Ovary (tissue), 9 donors: ENCODE data around the gene GLDN. TPM values are rescaled to one million over a fixed set of nuclear protein-coding genes. Genes with fewer than 3 reads are reported as not detected.

Source experiments
- DNase-seq, 5 donors: peaks; one replicate each; pipeline ENCODE4 v3.0.0-alpha.2; 2019 to 2020
- H3K27ac ChIP-seq, 2 donors: fragments of 200-600 bp; one replicate each; pipeline versions ENCODE4 v1.5.1 to v1.8.0; 2019 to 2022
- H3K27me3 ChIP-seq: fragments of 200-600 bp; one replicate; pipeline ENCODE4 v1.8.0; 2022
- H3K36me3 ChIP-seq: fragments of 200-600 bp; sonication (generic); one replicate; pipeline ENCODE4 v1.5.1; 2019
- H3K4me1 ChIP-seq: one replicate; pipeline ENCODE4 v1.8.1; 2013; ENCODE audit warnings: mild to moderate bottlenecking, moderate library complexity; ENCODE audit not compliant: insufficient read depth
- H3K4me3 ChIP-seq: fragments of 200-600 bp; sonication (generic); one replicate; pipeline ENCODE4 v1.5.1; 2017
- H3K9me3 ChIP-seq, 2 donors: fragments of 200-600 bp in 1 of 2; sonication (generic) in 1 of 2; one replicate each; pipeline versions ENCODE4 v1.5.1 to v1.8.1; 2013 to 2019; ENCODE audit warnings: mild to moderate bottlenecking in 1 of 2, moderate library complexity in 1 of 2
- CTCF ChIP-seq, 3 donors: fragments of 450-650 bp in 2 of 3; fragments of 200-600 bp in 1 of 3; IDR thresholded peaks; one replicate each; pipeline versions ENCODE4 v1.5.1 to v1.8.0; 2016 to 2022; ENCODE audit warnings: antibody characterized with exemption in 3 of 3, mild to moderate bottlenecking in 1 of 3
- EP300 ChIP-seq: sonication (generic); formaldehyde crosslinking; IDR thresholded peaks from one replicate; pipeline ENCODE4 v1.6.1; 2017; ENCODE audit warnings: antibody characterized with exemption
- POLR2A ChIP-seq: fragments of 450-650 bp; IDR thresholded peaks from one replicate; pipeline ENCODE4 v1.6.1; 2017; ENCODE audit warnings: antibody characterized with exemption, mild to moderate bottlenecking, moderate library complexity
- WGBS, 3 donors: extraction: QIAGEN DNeasy Blood & Tissue Kit in 1 of 3; methylation state at CpG; one replicate each; pipeline versions ENCODE4 v1.1.5 to v1.1.7; 2013 to 2017; 5-methylcytosine and 5-hydroxymethylcytosine counted together
- intact Hi-C, 4 donors: fragments of 100-400 bp; cut with DNase I; formaldehyde crosslinking; loops; one replicate each; pipeline versions ENCODE4 v1.11.0 to v1.15.1; 2022 to 2023
- polyA plus RNA-seq, 2 donors: library from polyadenylated mRNA; stranded (reverse); fragments of 200-250 nt in 1 of 2; fragments of 350-450 nt in 1 of 2; fragmentation: Illumina TruSeq in 1 of 2; extraction: RNeasy Lipid Tissue Mini Kit (QIAGEN cat#74804) in 1 of 2; gene quantifications; one replicate each; pipeline ENCODE4 v1.2.3, GENCODE V29; 2013 to 2014
- total RNA-seq, 7 donors: library from RNA; depleted of rRNA in 2 of 7; stranded (reverse); fragments of >200 nt in 2 of 7; fragmentation: NEBNext Ultra II Directional in 3 of 7; extraction: Animal tissue kit (Norgen Biotek cat#: 25700) in 3 of 7; gene quantifications; one replicate each; pipeline versions ENCODE4 v1.1.0 to v1.2.4, GENCODE V29; 2016 to 2023
- donor health status: DM: no; HTN: no; CAD: no; lungs with moderate emphysema.
- donor health status: DM: no; HTN: no; CAD: no.
- donor health status: Bipolar disorder and iron deficiency.
- donor health status: DM: yes; HTN: yes; CAD: no.
- donor health status: DM: no; HTN: no; CAD: no.
- donor health status: DM: yes; HTN: yes; CAD: no.

The GLDN gene
- total and polyA plus RNA-seq, 9 donors = 0.33 to 10.3 (median 2.3) TPM; not detected in 1

GRCh38 chr15:51315726-51316125 is 25.7 kb upstream of the GLDN start:
- intact Hi-C loops = no loop called here
- Histone ChIP-seq H3K36me3 (no peaks in the 10 kb centered on the region), H3K4me1 (no peaks in the 10 kb centered on the region), H3K27ac (no peak overlapping the region), H3K27me3 (no peaks in the 10 kb centered on the region), H3K9me3 (no peaks in the 10 kb centered on the region), H3K4me3 (no peak overlapping the region)
- DNase-seq = no peak
- 87 to 93% (median 87%) methylated on average over 7 of the region's 7 CpGs for WGBS, 3 donors
- no peak for TF ChIP-seq CTCF (IDR thresholded peaks at IDR 0.05)
- no peak for TF ChIP-seq POLR2A
- no peak for TF ChIP-seq EP300

- no peaks in the 10 kb centered on the region for H3K36me3 ChIP-seq
- no peaks in the 10 kb centered on the region for H3K4me1 ChIP-seq
- intact Hi-C loops = no loop called here
- no peak overlapping the region for H3K27ac ChIP-seq
- no peaks in the 10 kb centered on the region for H3K9me3 ChIP-seq
- no peak for TF ChIP-seq POLR2A
- TF ChIP-seq EP300 = no peak
- TF ChIP-seq CTCF (IDR thresholded peaks at IDR 0.05) = no peak
- no peaks in the 10 kb centered on the region for H3K27me3 ChIP-seq
- DNase-seq = no peak
- WGBS, 3 donors = 90 to 94% (median 93%) methylated on average over 1 of the region's 1 CpG
- H3K4me3 ChIP-seq = no peak overlapping the region
These were observed 24.8 kb upstream of the GLDN start for GRCh38 chr15:51316636-51317035.

GRCh38 chr15:51318382-51319150 is 22.9 kb upstream of the GLDN start:
- H3K4me1 ChIP-seq = no peaks in the 10 kb centered on the region
- DNase-seq = no peak
- no peak overlapping the region for H3K27ac ChIP-seq
- no peak overlapping the region for H3K4me3 ChIP-seq
- H3K27me3 ChIP-seq = no peaks in the 10 kb centered on the region
- TF ChIP-seq EP300 (no peak), CTCF (IDR thresholded peaks at IDR 0.05) (no peak), POLR2A (no peak)
- H3K9me3 ChIP-seq = no peaks in the 10 kb centered on the region
- H3K36me3 ChIP-seq = no peaks in the 10 kb centered on the region
- WGBS, 3 donors = 67 to 74% (median 69%) methylated on average over 7 of the region's 7 CpGs
- intact Hi-C loops = no loop called here

GRCh38 chr15:51319539-51319938 is 21.9 kb upstream of the GLDN start:
- H3K4me3 ChIP-seq = no peak overlapping the region
- H3K9me3 ChIP-seq = no peaks in the 10 kb centered on the region
- intact Hi-C loops = no loop called here
- no peaks in the 10 kb centered on the region for H3K4me1 ChIP-seq
- TF ChIP-seq EP300 (no peak), POLR2A (no peak)
- no peak overlapping the region for H3K27ac ChIP-seq
- no peak for DNase-seq
- H3K27me3 ChIP-seq = no peaks in the 10 kb centered on the region
- 57 to 64% (median 61%) methylated on average over 2 of the region's 2 CpGs for WGBS, 3 donors
- no peaks in the 10 kb centered on the region for H3K36me3 ChIP-seq

- Histone ChIP-seq H3K27me3 (no peaks in the 10 kb centered on the region), H3K27ac (no peak overlapping the region), H3K4me3 (no peak overlapping the region), H3K36me3 (no peaks in the 10 kb centered on the region), H3K4me1 (no peaks in the 10 kb centered on the region), H3K9me3 (no peaks in the 10 kb centered on the region)
- WGBS, 3 donors = 93 to 97% (median 96%) methylated on average over 2 of the region's 2 CpGs
- intact Hi-C loops = no loop called here
- no peak for TF ChIP-seq POLR2A
- no peak for TF ChIP-seq CTCF (IDR thresholded peaks at IDR 0.05)
- no peak for DNase-seq
These were observed 20.6 kb upstream of the GLDN start for GRCh38 chr15:51320843-51321242.
